ENCODE results near the gene FOXK1.

The FOXK1 gene

DNA sequence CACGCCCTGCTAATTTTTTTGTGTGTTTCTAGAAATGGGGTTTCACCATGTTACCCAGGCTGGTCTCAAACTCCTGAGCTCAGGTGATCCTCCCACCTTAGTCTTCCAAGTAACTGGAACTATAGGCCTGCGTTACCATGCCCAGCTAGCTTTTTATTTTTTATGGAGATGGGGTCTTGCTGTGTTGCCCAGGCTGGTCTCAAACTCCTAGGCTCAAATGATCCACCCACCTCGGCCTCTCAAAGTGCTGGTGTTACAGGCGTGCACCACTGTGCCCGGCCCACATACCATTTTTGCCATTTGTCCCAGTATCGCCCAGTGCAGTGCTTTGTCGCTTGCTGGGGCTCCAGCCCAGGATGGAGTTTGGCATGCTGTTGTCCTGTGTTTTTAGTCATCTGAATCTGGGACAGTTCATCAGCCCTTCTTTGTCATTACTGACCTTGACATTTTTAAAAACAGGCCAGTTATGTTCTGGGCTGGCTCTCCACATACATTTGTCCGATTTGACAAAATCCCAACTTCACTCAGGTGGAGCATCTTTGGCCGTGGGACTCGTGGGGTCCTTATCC is 16.7 kb downstream of the FOXK1 start:
- DNase-seq (ENCODE audit: low read depth in 2 of 2): no peak

DNA sequence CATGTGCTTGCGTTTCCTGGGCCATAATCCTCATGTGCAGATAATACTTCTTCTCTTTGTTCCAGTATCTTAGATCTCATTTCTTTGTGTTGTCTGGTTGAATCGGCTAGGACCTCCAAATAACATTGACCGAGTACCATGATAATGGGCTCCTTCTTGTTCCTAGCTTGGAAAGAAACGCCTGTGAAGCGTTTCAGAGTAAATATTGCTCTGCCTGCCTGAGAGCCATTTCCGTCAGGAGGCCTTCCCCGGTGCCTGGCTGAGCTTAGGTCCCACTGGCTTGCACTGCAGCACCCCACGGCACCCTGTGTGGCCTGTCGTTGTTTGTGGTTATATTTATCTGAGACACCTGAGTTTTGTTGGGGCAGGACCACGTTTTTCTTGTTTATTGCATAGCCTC is 17.7 kb downstream of the FOXK1 start:
- no peak for DNase-seq (ENCODE audit: low read depth in 2 of 2)

DNA sequence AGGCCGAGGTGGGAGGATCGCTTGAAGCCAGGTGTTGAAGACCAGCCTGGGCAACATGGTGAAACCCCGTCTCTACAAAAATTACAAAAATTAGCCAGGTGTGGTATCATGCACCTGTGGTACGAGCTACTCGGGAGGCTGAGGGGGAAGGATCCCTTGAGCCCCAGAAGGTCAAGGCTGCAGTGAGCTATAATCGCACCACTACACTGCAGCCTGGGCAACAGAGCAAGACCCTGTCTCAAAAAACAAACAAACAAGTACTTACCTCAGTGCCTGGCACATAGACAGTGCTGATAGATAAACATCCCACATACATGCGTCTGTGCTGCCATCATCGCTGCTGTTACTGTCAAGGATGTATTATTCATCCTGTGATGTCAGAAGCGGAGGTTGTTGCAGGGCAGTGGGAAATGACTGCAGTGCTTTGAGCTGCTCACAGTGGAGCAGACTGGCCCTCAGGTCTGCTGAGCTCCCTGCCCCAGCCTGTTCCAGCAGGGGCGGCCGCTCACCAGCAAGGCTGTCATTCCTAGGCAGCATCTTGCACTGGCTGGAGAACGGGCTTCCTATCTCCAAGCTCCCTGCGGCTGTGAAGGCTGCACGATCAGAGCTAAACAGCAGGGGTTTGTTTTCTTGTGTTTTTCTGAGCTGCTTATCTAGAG is 18.6 kb downstream of the FOXK1 start:
- no peak for DNase-seq (ENCODE audit: low read depth in 2 of 2)

DNA sequence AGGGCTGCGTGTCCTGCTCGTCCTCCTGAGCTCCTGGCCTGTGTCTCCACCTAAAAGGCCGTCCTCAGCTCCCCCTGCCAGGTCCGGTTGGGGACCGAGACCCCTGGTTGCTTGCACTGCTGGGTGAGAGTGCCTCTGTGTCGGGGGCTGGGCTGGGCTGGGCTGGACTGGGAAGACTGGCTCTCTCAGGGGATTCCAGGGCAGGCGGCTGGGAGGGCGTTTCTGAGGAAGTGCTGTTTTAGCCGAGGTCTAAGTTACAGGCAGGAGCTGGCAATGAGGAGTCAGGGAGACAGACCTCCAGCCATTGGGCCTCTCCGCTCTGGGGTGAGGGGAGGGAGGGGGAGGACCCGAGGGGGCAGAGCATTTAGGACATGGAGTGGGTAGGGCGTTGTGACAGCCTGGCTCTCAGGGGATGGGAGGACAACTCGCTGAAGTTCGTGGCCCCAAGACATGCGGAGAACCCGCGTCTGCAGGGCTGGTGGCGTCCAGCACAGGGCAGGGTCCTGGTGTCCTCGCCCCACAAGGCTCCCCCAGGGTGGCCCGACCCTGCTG is 20.9 kb downstream of the FOXK1 start:
- DNase-seq (ENCODE audit: low read depth in 2 of 2): no peak

DNA sequence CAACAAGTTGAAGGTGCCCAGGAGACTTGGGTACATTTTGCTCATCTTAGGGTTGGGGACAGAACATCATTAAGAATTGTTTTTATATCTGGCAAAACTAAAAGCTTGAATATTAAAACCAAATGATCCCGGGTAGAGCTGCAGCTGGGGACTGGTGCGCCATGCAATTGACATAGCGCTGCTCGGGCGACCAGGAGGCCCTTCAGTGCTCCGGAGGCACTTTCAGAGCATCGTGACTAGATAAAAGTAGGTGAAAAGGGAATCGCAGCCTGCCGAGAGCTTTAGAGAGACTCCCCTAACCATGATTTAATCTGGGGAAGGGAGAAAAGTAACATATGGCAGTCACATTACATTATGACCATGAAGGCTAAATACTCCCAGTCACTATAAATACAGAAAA is 21.4 kb downstream of the FOXK1 start:
- no peak for DNase-seq (ENCODE audit: low read depth in 2 of 2)

DNA sequence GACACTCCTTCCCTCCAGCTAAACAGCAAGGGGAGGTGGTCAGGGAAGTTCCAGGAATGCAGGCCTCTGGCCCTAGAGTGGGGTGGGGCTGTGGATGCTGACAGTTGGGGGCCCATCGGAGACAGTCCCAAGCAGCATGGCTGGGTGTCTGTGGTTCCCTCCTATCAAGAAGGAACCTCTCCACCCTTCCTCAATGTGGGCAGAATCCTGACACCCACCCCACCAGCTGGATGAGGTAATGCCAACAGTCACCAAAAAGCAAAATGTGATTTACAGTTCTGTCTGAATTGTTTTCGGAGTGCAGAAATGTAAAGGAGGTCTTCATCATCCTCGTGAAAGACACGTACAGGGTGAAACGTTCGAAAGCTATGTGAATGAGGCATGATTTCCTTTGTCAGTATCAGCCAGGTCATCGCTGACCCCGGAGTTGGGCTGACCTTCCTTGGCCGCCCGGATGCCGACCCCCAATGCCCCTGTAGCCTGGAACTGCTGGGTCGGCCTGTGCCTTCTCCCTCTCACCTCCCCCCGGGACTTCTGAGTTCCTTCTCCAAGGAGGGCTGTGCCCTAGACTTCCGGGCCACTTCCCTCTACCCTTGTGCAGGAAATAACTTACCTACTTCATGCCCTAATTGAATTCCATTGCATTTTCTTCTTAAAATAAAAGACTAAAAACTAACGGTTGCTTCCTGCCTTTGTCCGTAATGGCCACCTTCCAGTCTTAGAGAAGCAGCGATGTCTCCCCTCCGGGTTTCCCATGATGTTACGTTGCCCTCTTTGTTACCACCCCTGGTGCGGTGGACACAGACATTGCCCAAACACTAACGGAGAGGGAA is 24.5 kb downstream of the FOXK1 start:
- DNase-seq (ENCODE audit: low read depth in 2 of 2): no peak

DNA sequence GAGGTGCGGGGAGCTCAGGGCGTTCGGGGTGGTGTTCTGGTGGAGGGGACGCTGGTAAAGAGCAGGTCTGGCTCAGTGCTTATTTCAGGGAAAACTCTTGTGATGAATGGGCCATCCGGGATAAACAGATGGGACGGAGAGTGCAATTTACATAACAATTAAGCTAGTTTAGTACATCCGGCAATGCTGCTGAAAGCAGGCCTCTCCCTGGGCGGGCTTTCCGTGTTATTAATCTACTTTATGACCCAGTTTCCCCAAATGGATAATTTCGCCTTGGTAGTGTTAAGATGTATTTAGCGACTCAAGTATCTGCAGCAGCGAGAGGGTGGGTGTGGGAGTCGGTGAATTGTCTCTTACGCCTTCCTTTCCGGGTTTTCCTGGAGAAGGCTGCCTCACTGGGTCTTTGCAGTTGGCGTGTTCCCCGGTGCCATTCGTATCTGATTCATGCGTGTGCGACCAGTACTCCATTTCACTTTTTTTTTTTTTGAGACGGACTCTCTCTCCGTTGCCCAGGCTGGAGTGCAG is 25.2 kb downstream of the FOXK1 start:
- no peak for DNase-seq (ENCODE audit: low read depth in 2 of 2)

DNA sequence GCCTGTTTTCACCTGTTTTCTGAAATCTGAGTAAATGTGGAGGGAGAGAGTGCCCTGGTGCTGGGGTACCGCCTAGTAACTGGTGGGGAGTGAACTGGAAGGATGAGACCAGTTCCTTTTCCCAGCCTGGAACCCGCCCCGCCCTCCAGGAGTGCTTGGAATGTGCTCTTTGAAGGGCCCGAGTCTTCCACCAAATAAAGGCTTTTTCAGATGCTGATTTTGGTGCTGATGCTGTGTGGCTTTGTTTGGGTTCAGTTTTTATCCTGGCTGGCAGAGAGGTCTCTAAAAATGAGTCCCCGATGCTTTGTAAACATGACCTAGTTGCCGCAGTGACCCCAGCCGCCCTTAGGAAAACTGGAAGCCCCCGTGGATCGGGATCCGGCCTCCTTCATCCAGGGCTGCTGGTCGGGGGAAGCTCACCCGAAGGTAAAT is 25.9 kb downstream of the FOXK1 start:
- DNase-seq (ENCODE audit: low read depth in 2 of 2): no peak

DNA sequence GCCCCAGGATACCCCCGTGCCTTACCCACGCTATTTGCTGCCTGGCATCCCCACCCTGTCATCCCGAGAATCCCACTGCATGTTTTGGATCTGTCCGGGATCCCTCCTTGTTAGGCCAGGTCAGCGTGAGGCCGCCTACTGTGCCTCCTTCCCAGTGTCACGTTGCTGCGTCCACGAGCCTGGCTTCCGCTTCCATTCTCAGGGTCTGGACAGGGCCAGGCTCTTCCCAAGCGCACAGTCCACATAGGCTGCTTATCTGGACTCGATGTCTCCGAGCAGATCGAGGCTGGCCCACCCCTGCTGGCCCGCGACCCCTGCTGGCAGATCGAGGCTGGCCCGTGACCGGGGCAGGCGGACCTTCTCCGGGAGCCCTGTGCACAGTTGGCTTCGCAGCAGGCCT is 27.1 kb downstream of the FOXK1 start:
- no peak for DNase-seq (ENCODE audit: low read depth in 2 of 2)

DNA sequence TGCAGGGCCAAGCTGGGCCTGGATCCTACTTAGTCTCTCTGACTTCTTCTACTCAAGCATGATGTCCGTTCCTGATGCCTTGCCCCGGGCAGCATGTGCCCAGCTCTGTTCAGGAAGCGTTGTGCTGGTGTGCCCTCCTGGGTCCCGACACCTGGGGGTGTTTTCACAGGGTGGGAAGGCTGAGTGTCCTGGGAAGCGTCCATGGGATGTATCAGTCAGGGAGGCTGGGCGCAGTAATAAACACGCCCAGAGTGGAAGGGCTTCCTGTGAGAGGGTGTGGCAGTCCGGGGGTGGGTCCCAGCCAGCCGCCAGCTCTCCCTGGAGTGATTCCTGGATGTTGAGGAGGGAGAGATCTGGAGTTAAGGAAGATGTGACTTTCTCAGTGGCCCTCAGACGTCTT is 29.0 kb downstream of the FOXK1 start:
- no peak for DNase-seq (ENCODE audit: low read depth in 2 of 2)

DNA sequence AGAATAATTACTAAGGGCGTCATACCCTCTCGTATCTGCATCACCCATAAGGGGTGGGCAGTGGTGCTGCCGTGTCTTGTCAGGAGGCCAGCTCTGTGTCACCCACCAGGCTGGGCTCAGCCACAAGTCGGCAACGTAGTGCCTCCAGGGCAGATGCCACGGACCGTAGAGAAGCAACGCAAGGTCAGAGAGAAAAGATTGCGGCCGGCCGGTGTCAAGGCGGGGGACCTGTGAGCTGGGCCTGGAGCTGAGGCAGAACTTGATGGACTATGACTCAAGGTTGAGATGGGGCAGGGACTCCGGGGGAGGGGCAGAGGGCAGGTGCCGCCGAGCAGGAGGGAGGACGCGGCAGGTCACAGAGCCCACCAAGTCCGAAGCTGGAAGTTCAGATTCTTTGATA is 29.5 kb downstream of the FOXK1 start:
- DNase-seq (ENCODE audit: low read depth in 2 of 2): no peak

DNA sequence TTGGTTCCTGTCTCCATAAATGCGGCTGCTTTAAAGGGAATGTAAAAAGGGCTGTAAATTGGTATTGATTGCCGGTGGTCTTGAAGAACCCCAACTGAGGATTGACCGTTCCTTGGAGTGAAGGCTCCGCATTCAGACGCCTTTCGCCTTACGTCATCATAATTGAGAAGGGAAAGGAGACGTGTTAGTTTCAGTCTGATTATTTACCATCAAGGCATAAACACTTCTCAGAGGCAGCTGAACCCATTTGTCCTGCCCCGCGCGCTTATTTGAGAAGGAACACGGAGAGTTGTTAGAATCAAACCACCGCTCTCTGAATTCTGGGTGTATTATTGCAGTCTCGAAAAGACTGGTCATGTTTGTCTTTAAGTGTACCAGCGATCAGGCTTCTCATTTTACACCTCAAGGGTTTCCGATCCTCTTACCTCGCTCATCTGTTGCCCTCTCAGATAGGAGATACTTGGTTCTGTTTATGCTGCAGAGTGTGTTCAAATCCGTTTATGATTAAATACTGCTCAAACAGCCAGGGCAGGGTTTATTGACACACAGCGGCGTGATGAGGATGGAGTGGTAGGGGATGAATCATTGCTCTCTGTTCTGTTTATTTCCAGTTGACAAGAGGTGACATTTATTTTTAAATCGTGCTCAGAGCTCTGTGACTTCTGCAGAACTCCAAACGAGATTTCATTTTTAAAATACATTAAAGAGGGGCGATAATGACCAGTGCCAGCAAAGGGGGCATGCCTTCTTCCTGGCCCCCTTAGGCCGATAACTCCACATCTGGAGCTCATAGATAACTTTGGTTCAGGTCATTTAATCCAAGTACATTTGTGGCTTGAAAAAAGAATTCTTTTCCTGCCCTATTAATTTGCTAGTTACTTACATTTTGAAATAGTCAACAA is 30.4 kb downstream of the FOXK1 start:
- no peak for DNase-seq (ENCODE audit: low read depth in 2 of 2)

DNA sequence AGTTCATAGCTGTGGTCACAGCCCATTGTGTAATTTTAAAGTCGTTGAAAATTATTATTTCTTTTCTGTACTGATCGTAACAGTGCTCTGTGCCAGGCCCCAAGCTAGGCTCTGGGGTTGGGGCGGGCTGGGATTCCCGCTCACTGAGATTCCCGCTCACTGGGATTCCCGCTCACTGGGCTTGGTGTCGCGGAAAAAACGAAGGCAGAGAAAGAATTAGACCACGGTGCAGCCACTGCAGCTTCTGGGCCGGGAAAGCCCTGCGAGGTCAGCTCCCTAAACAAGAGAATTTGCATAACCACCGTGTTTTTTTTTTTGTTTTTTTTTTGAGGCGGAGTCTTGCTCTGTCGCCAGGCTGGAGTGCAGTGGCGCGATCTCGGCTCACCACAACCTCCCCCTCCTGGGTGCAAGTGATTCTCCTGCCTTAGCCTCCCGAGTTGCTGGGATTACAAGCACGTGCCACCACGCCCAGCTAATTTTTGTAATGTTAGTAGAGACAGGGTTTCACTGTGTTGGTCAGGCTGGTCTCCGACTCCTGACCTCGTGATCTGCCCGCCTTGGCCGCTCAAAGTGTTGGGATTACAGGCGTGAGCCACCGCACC is 31.2 kb downstream of the FOXK1 start:
- DNase-seq (ENCODE audit: low read depth in 2 of 2): no peak

DNA sequence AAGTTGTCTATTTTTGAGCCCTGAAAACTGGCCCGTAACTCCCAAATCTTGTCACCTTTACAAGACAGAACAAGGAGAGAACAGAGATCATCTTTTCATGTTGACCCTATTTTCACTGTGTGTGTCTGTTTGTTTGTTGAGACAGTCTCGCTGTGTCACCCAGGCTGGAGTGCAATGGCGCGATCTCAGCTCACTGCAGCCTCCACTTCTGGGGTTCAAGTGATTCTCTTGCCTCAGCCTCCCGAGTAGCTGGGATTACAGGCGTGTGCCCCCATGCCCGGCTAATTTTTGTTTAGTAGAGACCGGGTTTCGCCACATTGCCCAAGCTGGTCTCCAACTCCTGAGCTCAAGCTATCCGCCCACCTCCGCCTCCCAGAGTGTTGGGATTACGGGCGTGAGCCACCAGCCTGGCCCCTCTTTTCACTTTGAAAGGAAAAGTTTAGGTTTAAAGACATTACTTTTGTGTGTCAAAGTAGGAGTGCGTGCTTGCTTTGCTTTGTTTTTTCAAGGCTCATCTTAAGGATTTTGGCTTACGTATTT is 32.1 kb downstream of the FOXK1 start:
- DNase-seq (ENCODE audit: low read depth in 2 of 2): no peak

DNA sequence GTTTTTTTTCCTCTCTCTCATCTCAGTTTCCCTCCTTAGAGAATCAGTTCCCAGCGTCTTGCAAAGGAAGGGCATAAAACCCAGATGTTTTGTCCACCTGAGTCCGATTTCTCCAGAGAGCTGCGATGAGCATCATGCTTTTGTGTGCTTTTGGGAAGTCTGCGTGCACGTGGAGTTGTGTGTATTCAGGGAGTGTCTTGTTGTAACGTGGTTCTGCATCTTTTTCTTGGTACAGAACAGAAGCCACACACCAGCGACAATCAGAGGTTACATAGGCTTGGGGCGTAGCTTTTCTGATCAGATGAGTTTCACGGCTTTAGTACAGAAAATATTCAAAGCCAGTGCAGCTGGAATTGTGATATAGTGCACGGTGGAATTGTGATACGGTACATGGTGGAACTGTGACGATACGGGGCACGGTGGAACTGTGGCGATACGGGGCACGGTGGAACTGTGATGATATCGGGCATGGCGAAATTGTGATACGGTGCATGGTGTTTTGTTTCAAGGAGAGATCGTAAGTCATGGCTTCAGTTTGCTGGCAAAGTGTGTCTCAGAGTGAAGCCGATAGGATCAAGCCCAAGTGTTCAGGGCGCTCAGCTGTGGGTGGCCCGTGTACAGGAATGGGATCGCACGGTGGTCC is 32.8 kb downstream of the FOXK1 start:
- DNase-seq (ENCODE audit: low read depth in 2 of 2): no peak

DNA sequence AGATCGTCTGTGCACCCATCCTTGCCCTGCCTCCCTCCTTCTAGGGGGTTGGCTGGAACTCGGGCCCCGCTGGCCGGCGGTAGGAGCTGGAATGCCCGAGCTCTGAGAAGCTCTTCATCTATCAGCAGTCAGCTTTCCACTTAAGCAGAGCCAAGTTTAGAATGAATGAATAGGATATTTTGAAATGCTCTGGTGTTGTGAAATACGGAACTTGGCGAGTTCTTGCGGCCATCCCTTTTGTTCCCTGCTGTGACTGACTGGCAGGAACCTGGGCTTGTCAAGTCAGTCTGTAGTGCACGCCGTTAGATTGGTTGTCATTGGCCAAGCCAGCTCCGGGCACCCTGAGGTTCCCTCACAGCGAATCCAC is 33.3 kb downstream of the FOXK1 start:
- no peak for DNase-seq (ENCODE audit: low read depth in 2 of 2)

DNA sequence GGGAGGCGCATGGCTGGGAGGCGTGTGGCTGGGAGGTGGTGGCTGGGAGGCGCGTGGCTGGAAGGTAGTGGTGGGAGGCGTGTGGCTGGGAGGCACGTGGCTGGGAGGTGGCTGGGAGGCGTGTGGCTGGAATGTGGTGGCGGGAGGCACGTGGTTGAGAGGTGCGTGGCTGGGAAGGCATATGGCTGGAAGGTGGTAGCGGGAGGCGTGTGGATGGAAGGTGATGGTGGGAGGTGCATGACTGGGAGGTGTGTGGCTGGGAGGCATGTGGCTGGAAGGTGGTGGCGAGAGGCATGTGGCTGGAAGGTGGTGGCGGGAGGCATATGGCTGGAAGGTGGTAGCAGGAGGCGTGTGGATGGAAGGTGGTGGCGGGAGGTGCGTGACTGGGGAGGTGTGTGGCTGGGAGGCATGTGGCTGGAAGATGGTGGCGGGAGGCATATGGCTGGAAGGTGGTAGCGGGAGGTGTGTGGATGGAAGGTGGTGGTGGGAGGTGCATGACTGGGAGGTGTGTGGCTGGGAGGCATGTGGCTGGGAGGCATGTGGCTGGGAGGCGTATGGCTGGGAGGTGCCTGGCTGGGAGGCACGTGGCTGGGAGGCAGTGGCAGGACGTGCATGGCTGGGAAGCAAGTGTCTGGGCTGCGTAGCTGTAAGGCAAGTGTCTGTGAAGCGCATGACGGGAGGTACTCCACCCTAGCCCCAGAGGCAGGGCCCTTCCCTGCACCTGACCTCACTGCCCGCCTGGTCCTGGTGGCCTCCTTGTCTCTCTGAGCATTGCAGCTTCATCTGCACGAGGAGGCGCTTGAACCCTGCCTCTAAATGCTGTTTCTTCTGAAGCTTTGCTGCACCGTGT is 35.1 kb downstream of the FOXK1 start:
- no peak for DNase-seq (ENCODE audit: low read depth in 2 of 2)

DNA sequence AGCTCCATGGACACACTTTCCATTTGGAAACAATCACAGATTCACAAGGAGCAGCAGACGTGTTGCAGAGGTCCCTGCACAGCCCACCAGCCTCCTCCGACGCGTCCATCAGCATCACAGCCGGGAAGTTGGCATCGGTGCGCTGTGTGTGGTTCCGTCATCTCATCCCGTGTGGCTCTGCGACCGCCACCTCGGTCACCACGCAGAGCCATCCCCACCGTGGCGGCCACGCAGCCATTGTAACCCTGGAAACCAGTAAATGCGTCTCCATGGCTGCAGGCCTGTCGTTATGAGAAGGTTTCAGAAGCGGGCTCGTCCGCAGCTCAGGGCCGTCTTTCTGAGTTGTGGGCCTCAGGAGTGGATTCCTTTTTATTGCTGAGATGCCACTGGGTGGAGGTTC is 36.0 kb downstream of the FOXK1 start:
- DNase-seq (ENCODE audit: low read depth in 2 of 2): no peak

DNA sequence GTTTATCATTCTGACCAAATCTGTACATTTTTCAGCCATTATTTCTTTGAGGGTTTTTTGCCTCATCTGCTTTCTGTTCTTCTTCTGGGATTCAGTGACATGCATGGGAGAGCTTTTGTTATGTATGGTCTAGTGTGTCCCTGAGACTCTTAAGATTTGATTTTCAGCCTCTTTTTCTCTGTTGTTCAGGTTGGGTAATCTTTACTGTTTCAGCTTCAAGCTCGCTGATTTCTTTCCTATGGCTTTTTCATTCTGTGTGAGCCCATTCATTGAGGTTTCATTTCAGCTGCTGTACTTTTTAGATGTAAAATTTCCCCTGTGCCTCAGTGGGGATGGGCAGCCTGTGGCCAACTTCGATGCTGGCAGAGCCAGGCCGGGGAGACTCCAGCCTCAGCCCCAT is 38.1 kb downstream of the FOXK1 start:
- no peak for DNase-seq (ENCODE audit: low read depth in 2 of 2)

Measured in stimulated activated CD8-positive, alpha-beta memory T cell treated with anti-CD3 and anti-CD28 coated beads, Interleukin-15, amount 100 ng/mL, for 4 hours (primary cell).